ENCODE results near the gene PDK3.

PDK3 gene

GRCh38 chrX:24479924-24480323 lies 14.8 kb downstream of the PDK3 start:
- in situ Hi-C loops (cut with MboI; ENCODE audit: low pct_unique_long_range_greater_than_20kb, low sequenced_read_pairs) = no loop called here
- DNase-seq = peak; percentile 94

GRCh38 chrX:24480400-24480865 lies 15.3 kb downstream of the PDK3 start:
- peak; percentile 62 for DNase-seq
- in situ Hi-C loops (cut with MboI; ENCODE audit: low pct_unique_long_range_greater_than_20kb, low sequenced_read_pairs) = no loop called here

- in situ Hi-C loops (cut with MboI; ENCODE audit: low pct_unique_long_range_greater_than_20kb, low sequenced_read_pairs) = no loop called here
- no peak for DNase-seq
Observed at GRCh38 chrX:24482823-24483415, 17.8 kb downstream of the PDK3 start.

GRCh38 chrX:24483596-24483995 lies 18.5 kb downstream of the PDK3 start:
- no peak for DNase-seq
- in situ Hi-C loops (cut with MboI; ENCODE audit: low pct_unique_long_range_greater_than_20kb, low sequenced_read_pairs) = no loop called here

GRCh38 chrX:24485323-24485722 lies 20.2 kb downstream of the PDK3 start:
- DNase-seq = no peak
- in situ Hi-C loops (cut with MboI; ENCODE audit: low pct_unique_long_range_greater_than_20kb, low sequenced_read_pairs) = no loop called here

GRCh38 chrX:24485976-24486680 lies 21.0 kb downstream of the PDK3 start:
- in situ Hi-C loops (cut with MboI; ENCODE audit: low pct_unique_long_range_greater_than_20kb, low sequenced_read_pairs) = no loop called here
- DNase-seq = no peak

GRCh38 chrX:24487571-24487970 lies 22.5 kb downstream of the PDK3 start:
- DNase-seq = no peak
- in situ Hi-C loops (cut with MboI; ENCODE audit: low pct_unique_long_range_greater_than_20kb, low sequenced_read_pairs) = no loop called here

GRCh38 chrX:24491741-24492140 lies 26.7 kb downstream of the PDK3 start:
- no peak for DNase-seq
- in situ Hi-C loops (cut with MboI; ENCODE audit: low pct_unique_long_range_greater_than_20kb, low sequenced_read_pairs) = no loop called here

GRCh38 chrX:24493740-24494581 lies 28.9 kb downstream of the PDK3 start:
- DNase-seq = peak; percentile 24
- in situ Hi-C loops (cut with MboI; ENCODE audit: low pct_unique_long_range_greater_than_20kb, low sequenced_read_pairs) = no loop called here

GRCh38 chrX:24494647-24495075 lies 29.6 kb downstream of the PDK3 start:
- in situ Hi-C loops (cut with MboI; ENCODE audit: low pct_unique_long_range_greater_than_20kb, low sequenced_read_pairs) = no loop called here
- peak; percentile 80 for DNase-seq

GRCh38 chrX:24495700-24496099 lies 30.6 kb downstream of the PDK3 start:
- in situ Hi-C loops (cut with MboI; ENCODE audit: low pct_unique_long_range_greater_than_20kb, low sequenced_read_pairs) = no loop called here
- no peak for DNase-seq

- in situ Hi-C loops (cut with MboI; ENCODE audit: low pct_unique_long_range_greater_than_20kb, low sequenced_read_pairs) = no loop called here
- peak; percentile 39 for DNase-seq
Observed at GRCh38 chrX:24498181-24498580, 33.1 kb downstream of the PDK3 start.

- peak; percentile 41 for DNase-seq
- in situ Hi-C loops (cut with MboI; ENCODE audit: low pct_unique_long_range_greater_than_20kb, low sequenced_read_pairs) = no loop called here
Observed at GRCh38 chrX:24498975-24499374, 33.9 kb downstream of the PDK3 start.

GRCh38 chrX:24506082-24506481 lies 41.0 kb downstream of the PDK3 start:
- in situ Hi-C loops (cut with MboI; ENCODE audit: low pct_unique_long_range_greater_than_20kb, low sequenced_read_pairs) = no loop called here
- no peak for DNase-seq

GRCh38 chrX:24508375-24508774 lies 43.3 kb downstream of the PDK3 start:
- in situ Hi-C loops (cut with MboI; ENCODE audit: low pct_unique_long_range_greater_than_20kb, low sequenced_read_pairs) = no loop called here
- DNase-seq = no peak

GRCh38 chrX:24513416-24513815 lies 48.3 kb downstream of the PDK3 start:
- in situ Hi-C loops (cut with MboI; ENCODE audit: low pct_unique_long_range_greater_than_20kb, low sequenced_read_pairs) = no loop called here
- no peak for DNase-seq

GRCh38 chrX:24515447-24515846 lies 50.4 kb downstream of the PDK3 start:
- no peak for DNase-seq

GRCh38 chrX:24520472-24520871 lies 55.4 kb downstream of the PDK3 start:
- in situ Hi-C loops (cut with MboI; ENCODE audit: low pct_unique_long_range_greater_than_20kb, low sequenced_read_pairs) = no loop called here
- no peak for DNase-seq

More at GRCh38 chrX:24515447-24515846, 50.4 kb downstream of the PDK3 start:
- in situ Hi-C loops (cut with MboI; ENCODE audit: low pct_unique_long_range_greater_than_20kb, low sequenced_read_pairs) = no loop called here

- no peak for DNase-seq
- in situ Hi-C loops (cut with MboI; ENCODE audit: low pct_unique_long_range_greater_than_20kb, low sequenced_read_pairs) = no loop called here
Observed at GRCh38 chrX:24525455-24525854, 60.4 kb downstream of the PDK3 start.

- in situ Hi-C loops (cut with MboI; ENCODE audit: low pct_unique_long_range_greater_than_20kb, low sequenced_read_pairs) = no loop called here
- no peak for DNase-seq
Observed at GRCh38 chrX:24526616-24527015, 61.5 kb downstream of the PDK3 start.
